HCT116 (cell line): ENCODE results near the gene SUSD2. TPM values are rescaled to one million over a fixed set of nuclear protein-coding genes. Genes with fewer than 3 reads are reported as not detected.
A peak's percentile ranks its signal among the peaks of the same experiment; 100 is the strongest.

Experiments used
- ATAC-seq: fragments of 200-7000 bp; cut with Tn5 transposase; 2 replicates; pipeline ENCODE4 v1.9.1; 2020; ENCODE audit warnings: mild to moderate bottlenecking, moderate library complexity
- BruUV-seq: library from RNA; stranded (reverse); fragments of 400-500 nt; replicated peaks from 2 replicates; lab custom pipeline; 2021; lab: Mats Ljungman, UMichigan
- CTCF ChIA-PET: fragments of 300-600 bp; sonication (Branson Sonifier 250); formaldehyde crosslinking; loops from one replicate; lab custom pipeline; 2021; ENCODE audit warnings: antibody characterized with exemption; lab: Charles Lee
- POLR2A ChIA-PET: fragments of 300-600, 350-600 bp; sonication (Branson Sonifier 250); formaldehyde crosslinking; loops from one replicate; lab custom pipeline; 2021; ENCODE audit warnings: antibody characterized with exemption; lab: Charles Lee
- RAD21 ChIA-PET, 2 experiments: fragments of 300-600 bp; sonication (Branson Sonifier 250); formaldehyde crosslinking; loops; one replicate each; lab custom pipeline; 2023; ENCODE audit warnings: low total read pairs in 2 of 2; ENCODE audit not compliant: uncharacterized antibody in 2 of 2, unreplicated experiment in 2 of 2, low non-redundant PET in 1 of 2; lab: Charles Lee
- DNase-seq: peaks from one replicate; pipeline ENCODE4 v3.0.0-alpha.2; 2010; ENCODE audit warnings: low read depth, low spot score
- H2AFZ ChIP-seq: fragments of 200-600 bp; shearing (Covaris generic), sonication (generic); 2 replicates; pipeline ENCODE4 v1.6.1; 2017; ENCODE audit warnings: low read depth, mixed run types, mixed read lengths, antibody characterized with exemption, low read length; ENCODE audit not compliant: poor library complexity, severe bottlenecking
- H3K27ac ChIP-seq: 2 replicates; pipeline ENCODE4 v1.5.1; 2012; ENCODE audit warnings: low read depth, low read length
- H3K27me3 ChIP-seq: fragments of 200-600 bp; sonication (generic); 2 replicates; pipeline ENCODE4 v1.6.1; 2016; ENCODE audit warnings: mixed run types, low read length, mixed read lengths; ENCODE audit not compliant: insufficient read depth
- H3K36me3 ChIP-seq, 2 experiments: fragments of 200-500 bp in 1 of 2; fragments of 200-600 bp in 1 of 2; sonication (Bioruptor generic) in 1 of 2; sonication (generic) in 1 of 2; 2 replicates each; pipeline versions ENCODE4 v1.5.1 to v1.6.1; 2014 to 2016; ENCODE audit warnings: low read length in 2 of 2, inconsistent platforms in 1 of 2, mixed read lengths in 1 of 2, mixed run types in 1 of 2; ENCODE audit not compliant: insufficient read depth in 2 of 2, control insufficient read depth in 1 of 2
- H3K4me1 ChIP-seq, 2 experiments: fragments of 200-600 bp in 1 of 2; sonication (generic) in 1 of 2; 2 replicates each; pipeline versions ENCODE4 v1.5.1 to v1.6.1; 2012 to 2017; ENCODE audit warnings: low read length in 2 of 2, inconsistent platforms in 1 of 2, mild to moderate bottlenecking in 1 of 2, mixed read lengths in 1 of 2, mixed run types in 1 of 2, moderate library complexity in 1 of 2; ENCODE audit not compliant: insufficient read depth in 2 of 2, control insufficient read depth in 1 of 2
- H3K4me2 ChIP-seq: fragments of 200-600 bp; sonication (generic); 2 replicates; pipeline ENCODE4 v1.6.1; 2017; ENCODE audit warnings: mixed run types, low read length, mixed read lengths
- H3K4me3 ChIP-seq, 2 experiments: fragments of 200-600 bp in 1 of 2; sonication (generic) in 1 of 2; replicated peaks in 1 of 2; 2 replicates each; pipeline ENCODE4 v1.5.1; 2011 to 2016; ENCODE audit warnings: low read length in 2 of 2, control low read depth in 1 of 2, low read depth in 1 of 2, mild to moderate bottlenecking in 1 of 2, mixed read lengths in 1 of 2, mixed run types in 1 of 2
- H3K79me2 ChIP-seq: fragments of 200-600 bp; sonication (generic); 2 replicates; pipeline ENCODE4 v1.6.1; 2017; ENCODE audit warnings: mild to moderate bottlenecking, mixed run types, low read length, moderate library complexity, mixed read lengths; ENCODE audit not compliant: insufficient read depth
- H3K9ac ChIP-seq: fragments of 200-600 bp; sonication (generic); 2 replicates; pipeline ENCODE4 v1.6.1; 2016; ENCODE audit warnings: low read length, mixed read lengths
- H3K9me2 ChIP-seq: fragments of 200-600 bp; sonication (generic), shearing (Covaris generic); 2 replicates; pipeline ENCODE4 v1.6.1; 2017; ENCODE audit warnings: mixed run types, mild to moderate bottlenecking, moderate library complexity; ENCODE audit not compliant: insufficient read depth
- H3K9me3 ChIP-seq, 2 experiments: fragments of 200-500 bp in 1 of 2; fragments of 200-600 bp in 1 of 2; sonication (Bioruptor generic) in 1 of 2; sonication (generic) in 1 of 2; 2 replicates each; pipeline ENCODE4 v1.6.1; 2014 to 2017; ENCODE audit warnings: low read length in 2 of 2, mixed read lengths in 2 of 2, inconsistent platforms in 1 of 2, low read depth in 1 of 2, mild to moderate bottlenecking in 1 of 2, mixed run types in 1 of 2, moderate library complexity in 1 of 2; ENCODE audit not compliant: control insufficient read depth in 1 of 2, insufficient read depth in 1 of 2
- H4K20me1 ChIP-seq: fragments of 200-600 bp; sonication (generic), shearing (Covaris generic); 2 replicates; pipeline ENCODE4 v1.6.1; 2017; ENCODE audit warnings: mixed run types, mild to moderate bottlenecking, moderate library complexity; ENCODE audit not compliant: insufficient read depth
- CEBPB ChIP-seq: IDR thresholded peaks from 2 replicates; pipeline ENCODE4 v1.6.1; 2012; ENCODE audit warnings: low read depth
- EZH2phosphoT487 ChIP-seq: fragments of 200-600 bp; IDR thresholded peaks from 2 replicates; pipeline ENCODE4 v1.6.1; 2018; ENCODE audit warnings: antibody characterized with exemption, borderline replicate concordance
- FOSL1 ChIP-seq: IDR thresholded peaks from 2 replicates; pipeline ENCODE4 v1.6.1; 2012; ENCODE audit warnings: low read depth
- POLR2AphosphoS5 ChIP-seq: IDR thresholded peaks from 2 replicates; pipeline ENCODE4 v1.6.1; 2011; ENCODE audit warnings: mild to moderate bottlenecking, low read depth, low read length, moderate library complexity
- RAD21 ChIP-seq: IDR thresholded peaks from 2 replicates; pipeline ENCODE4 v1.6.1; 2012; ENCODE audit warnings: low read depth, mild to moderate bottlenecking
- ZFX ChIP-seq: fragments of 450-650 bp; IDR thresholded peaks from 2 replicates; pipeline ENCODE4 v1.6.1; 2017
- intact Hi-C: fragments of 100-400 bp; cut with micrococcal nuclease; formaldehyde crosslinking; loops from 2 replicates; pipeline ENCODE4 v1.10.0; 2022
- total RNA-seq: library from RNA; stranded (reverse); gene quantifications from one replicate; pipeline ENCODE4 v1.2.1, GENCODE V29; 2021; ENCODE audit not compliant: unreplicated experiment
- TF ChIP-seq, protein P1 (sequence below), 3 experiments: fragments of 200-600 bp in 1 of 3; sonication (generic) in 1 of 3; IDR thresholded peaks in 2 of 3; conservative IDR thresholded peaks in 1 of 3; 2 replicates each; pipeline ENCODE4 v1.5.1; 2012 to 2017; ENCODE audit warnings: low read depth in 2 of 3, low read length in 2 of 3, antibody characterized with exemption in 1 of 3, borderline replicate concordance in 1 of 3, control low read depth in 1 of 3, mild to moderate bottlenecking in 1 of 3, mixed read lengths in 1 of 3, mixed run types in 1 of 3, moderate library complexity in 1 of 3; ENCODE audit not compliant: insufficient read depth in 1 of 3
- TF ChIP-seq, protein P2 (sequence below): IDR thresholded peaks from 2 replicates; pipeline ENCODE4 v1.6.1; 2012

The SUSD2 gene
- total RNA-seq, 1 experiment from 2014 or later, result 6.6 TPM

DNA sequence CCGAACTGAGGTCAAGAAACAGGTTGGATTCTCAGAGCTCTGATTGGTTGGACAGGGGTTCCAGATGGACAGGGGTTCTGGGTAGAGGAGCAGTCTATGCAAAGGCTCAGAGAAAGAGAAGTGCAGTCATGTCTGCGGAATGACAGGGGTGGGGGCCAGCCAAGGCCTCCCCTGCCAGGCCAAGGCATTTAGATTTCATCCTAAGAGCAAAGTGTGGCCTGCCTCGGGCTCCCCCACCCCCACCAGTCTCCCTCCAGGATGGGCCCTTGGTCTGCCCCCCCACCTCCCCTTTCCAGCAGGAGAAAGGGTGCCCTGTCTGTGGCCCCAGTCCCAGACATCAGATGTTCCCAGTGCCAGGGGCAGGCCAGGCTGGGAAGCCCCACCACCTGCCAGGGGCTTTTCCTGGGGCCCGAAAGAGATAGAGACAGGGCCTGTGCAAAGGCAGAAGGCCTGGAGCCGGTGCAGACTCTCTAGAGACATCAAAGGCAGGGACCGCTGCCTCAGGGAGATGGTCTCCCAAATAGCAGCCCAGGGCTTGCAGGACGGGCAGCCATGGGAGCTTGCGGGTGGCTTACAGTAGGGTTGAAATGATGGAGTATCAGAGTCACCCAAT, 9.4 kb downstream of the SUSD2 start:
- no peak for DNase-seq
- Histone ChIP-seq H2AFZ (no peak overlapping the region), H3K27ac (peak overlapping the region; percentile 74; the same call in 1 of the 2 replicates), H3K9me3 (no peaks in the 10 kb centered on the region), H3K4me2 (no peak overlapping the region), H3K9ac (no peak overlapping the region), H4K20me1 (no peaks in the 10 kb centered on the region), H3K27me3 (no peaks in the 10 kb centered on the region), H3K4me3 (no peak overlapping the region), H3K36me3 (no peaks in the 10 kb centered on the region), H3K4me1 (peaks cover 38 to 39% of the 10 kb centered on the region in 2 experiments), H3K9me2 (no peaks in the 10 kb centered on the region), H3K79me2 (no peaks in the 10 kb centered on the region)
- intact Hi-C loops, result loop anchor here (1.0 kb wide), 1 partner anchor 57 kb away; no protein-coding TSS in a partner anchor
- TF ChIP-seq RAD21 (peak; percentile 22; the same call in 1 of the 2 replicates), EZH2phosphoT487 (no peak)
- no peak for ATAC-seq
- ChIA-PET POLR2A (interaction anchor here (0.5 to 1.7 kb wide), 5 partner anchors 11 to 57 kb away, joined by 3 to 5 read pairs (median 4); no protein-coding TSS in a partner anchor), RAD21 (interaction anchor here (0.6 to 2.6 kb wide), 7 partner anchors 15 to 57 kb away, joined by 3 to 42 read pairs (median 7); partner anchors contain the start of gene GGT5 (in 1 of the 2)), CTCF (interaction anchor here (0.7 to 4.6 kb wide), 11 partner anchors 8 to 331 kb away, joined by 3 to 95 read pairs (median 7); partner anchors contain the start of genes GGT5 and SUSD2)
- BruUV-seq, result no TSS peak

DNA sequence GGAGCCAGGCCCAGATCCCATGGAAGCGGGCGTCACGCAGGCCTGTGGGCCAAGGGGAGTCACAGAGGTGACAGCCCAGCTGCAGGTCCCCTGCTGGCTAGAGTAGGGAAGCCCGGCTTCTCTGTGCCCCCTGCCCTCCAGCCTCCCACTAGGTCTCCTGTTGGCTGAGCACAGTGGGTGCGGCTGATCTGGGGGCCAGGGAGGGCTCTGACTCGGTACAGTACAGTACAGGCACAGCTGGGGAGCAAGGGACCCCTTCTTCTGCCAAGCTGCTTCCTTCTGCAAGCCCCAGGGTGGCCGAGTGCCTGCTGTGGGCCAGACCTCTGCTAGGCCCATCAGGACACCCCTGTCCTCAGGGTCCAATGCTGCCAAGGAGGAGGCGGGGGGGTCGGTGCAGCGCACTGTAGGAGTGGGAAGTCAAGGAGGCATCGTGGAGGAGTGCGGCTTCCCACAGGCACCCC, 10.1 kb downstream of the SUSD2 start:
- ChIA-PET RAD21 (interaction anchor here (1.3 to 2.6 kb wide), 2 partner anchors 56 kb away, joined by 4 to 39 read pairs; no protein-coding TSS in a partner anchor), POLR2A (interaction anchor here (0.5 to 1.4 kb wide), 3 partner anchors 11 to 15 kb away, joined by 3 to 4 read pairs (median 3); no protein-coding TSS in a partner anchor), CTCF (interaction anchor here (3.6 to 4.6 kb wide), 2 partner anchors 40 to 55 kb away, joined by 40 to 95 read pairs; partner anchors contain the start of gene GGT5)
- intact Hi-C loops, result no loop called here
- Histone ChIP-seq H3K36me3 (no peaks in the 10 kb centered on the region), H2AFZ (no peak overlapping the region), H3K4me2 (no peak overlapping the region), H4K20me1 (no peaks in the 10 kb centered on the region), H3K79me2 (no peaks in the 10 kb centered on the region), H3K9me2 (no peaks in the 10 kb centered on the region), H3K27me3 (no peaks in the 10 kb centered on the region), H3K4me3 (no peak overlapping the region), H3K27ac (peak overlapping the region; percentile 74; the same call in 1 of the 2 replicates), H3K9ac (no peak overlapping the region), H3K4me1 (peaks cover 45 to 46% of the 10 kb centered on the region in 2 experiments), H3K9me3 (no peaks in the 10 kb centered on the region)
- ATAC-seq (no peak), DNase-seq (no peak)
- BruUV-seq, result no TSS peak
- TF ChIP-seq RAD21 (no peak), CEBPB (no peak), ZFX (no peak), FOSL1 (no peak), POLR2AphosphoS5 (no peak)
- TF ChIP-seq, protein P1, sequence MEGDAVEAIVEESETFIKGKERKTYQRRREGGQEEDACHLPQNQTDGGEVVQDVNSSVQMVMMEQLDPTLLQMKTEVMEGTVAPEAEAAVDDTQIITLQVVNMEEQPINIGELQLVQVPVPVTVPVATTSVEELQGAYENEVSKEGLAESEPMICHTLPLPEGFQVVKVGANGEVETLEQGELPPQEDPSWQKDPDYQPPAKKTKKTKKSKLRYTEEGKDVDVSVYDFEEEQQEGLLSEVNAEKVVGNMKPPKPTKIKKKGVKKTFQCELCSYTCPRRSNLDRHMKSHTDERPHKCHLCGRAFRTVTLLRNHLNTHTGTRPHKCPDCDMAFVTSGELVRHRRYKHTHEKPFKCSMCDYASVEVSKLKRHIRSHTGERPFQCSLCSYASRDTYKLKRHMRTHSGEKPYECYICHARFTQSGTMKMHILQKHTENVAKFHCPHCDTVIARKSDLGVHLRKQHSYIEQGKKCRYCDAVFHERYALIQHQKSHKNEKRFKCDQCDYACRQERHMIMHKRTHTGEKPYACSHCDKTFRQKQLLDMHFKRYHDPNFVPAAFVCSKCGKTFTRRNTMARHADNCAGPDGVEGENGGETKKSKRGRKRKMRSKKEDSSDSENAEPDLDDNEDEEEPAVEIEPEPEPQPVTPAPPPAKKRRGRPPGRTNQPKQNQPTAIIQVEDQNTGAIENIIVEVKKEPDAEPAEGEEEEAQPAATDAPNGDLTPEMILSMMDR (IDR thresholded peaks at IDR 0.05 in 2 of 3, conservative IDR thresholded peaks at IDR 0.05 in 1 of 3; ENCODE audit: borderline replicate concordance in 1 of 3, insufficient read depth in 1 of 3, low read depth in 2 of 3, low read length in 2 of 3), result peak in 1 of 3 experiments; percentile 28; a peak in 1 of 6 replicates
- TF ChIP-seq, protein P2, sequence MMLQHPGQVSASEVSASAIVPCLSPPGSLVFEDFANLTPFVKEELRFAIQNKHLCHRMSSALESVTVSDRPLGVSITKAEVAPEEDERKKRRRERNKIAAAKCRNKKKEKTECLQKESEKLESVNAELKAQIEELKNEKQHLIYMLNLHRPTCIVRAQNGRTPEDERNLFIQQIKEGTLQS, result no peak
